A549 (cell line): ENCODE results near the gene NINL.

Source experiments
- CBX2 ChIP-seq: fragments of 200-600 bp; sonication (generic); IDR thresholded peaks from 2 replicates; pipeline ENCODE4 v1.6.1; 2016; ENCODE audit warnings: low read depth, mild to moderate bottlenecking, borderline replicate concordance
- EP300 ChIP-seq, 2 experiments: fragments of >200 bp; sonication (Bioruptor Twin); formaldehyde crosslinking; IDR thresholded peaks; 2 replicates in 1 of 2; 3 replicates in 1 of 2; pipeline ENCODE4 v1.6.1; 2016 to 2017
- ESRRA ChIP-seq: fragments of 150-350 bp; IDR thresholded peaks from 2 replicates; pipeline ENCODE4 v1.6.1; 2014; ENCODE audit warnings: mild to moderate bottlenecking, low read length, borderline replicate concordance
- USF2 ChIP-seq: fragments of 450-650 bp; IDR thresholded peaks from 2 replicates; pipeline ENCODE4 v1.6.1; 2014; ENCODE audit warnings: antibody characterized with exemption
- TF ChIP-seq, protein P1 (sequence below): fragments of >200 bp; sonication (Bioruptor Twin); formaldehyde crosslinking; IDR thresholded peaks from 3 replicates; pipeline ENCODE4 v1.5.1; 2016

DNA sequence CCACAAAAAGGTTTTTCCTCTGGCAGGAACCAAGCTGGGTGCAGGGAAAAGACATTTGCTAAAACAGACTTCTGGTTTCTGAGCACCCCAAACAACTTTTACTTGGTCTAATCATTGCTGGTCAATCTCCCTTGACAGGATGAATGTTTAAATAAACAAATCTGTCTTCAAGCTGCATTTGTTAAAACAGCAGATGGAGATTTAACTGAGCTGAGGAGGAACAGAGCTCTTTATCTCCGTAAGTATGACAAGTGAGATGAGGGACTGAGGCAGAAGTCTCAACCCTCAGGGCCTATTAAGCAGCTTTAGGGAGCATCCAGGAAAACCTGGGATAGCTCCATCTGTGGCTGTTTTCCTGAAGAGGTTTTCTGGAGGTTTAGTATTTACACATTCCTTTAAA lies 40.6 kb downstream of the NINL start:
- TF ChIP-seq, protein P1, sequence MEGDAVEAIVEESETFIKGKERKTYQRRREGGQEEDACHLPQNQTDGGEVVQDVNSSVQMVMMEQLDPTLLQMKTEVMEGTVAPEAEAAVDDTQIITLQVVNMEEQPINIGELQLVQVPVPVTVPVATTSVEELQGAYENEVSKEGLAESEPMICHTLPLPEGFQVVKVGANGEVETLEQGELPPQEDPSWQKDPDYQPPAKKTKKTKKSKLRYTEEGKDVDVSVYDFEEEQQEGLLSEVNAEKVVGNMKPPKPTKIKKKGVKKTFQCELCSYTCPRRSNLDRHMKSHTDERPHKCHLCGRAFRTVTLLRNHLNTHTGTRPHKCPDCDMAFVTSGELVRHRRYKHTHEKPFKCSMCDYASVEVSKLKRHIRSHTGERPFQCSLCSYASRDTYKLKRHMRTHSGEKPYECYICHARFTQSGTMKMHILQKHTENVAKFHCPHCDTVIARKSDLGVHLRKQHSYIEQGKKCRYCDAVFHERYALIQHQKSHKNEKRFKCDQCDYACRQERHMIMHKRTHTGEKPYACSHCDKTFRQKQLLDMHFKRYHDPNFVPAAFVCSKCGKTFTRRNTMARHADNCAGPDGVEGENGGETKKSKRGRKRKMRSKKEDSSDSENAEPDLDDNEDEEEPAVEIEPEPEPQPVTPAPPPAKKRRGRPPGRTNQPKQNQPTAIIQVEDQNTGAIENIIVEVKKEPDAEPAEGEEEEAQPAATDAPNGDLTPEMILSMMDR = no peak
- TF ChIP-seq ESRRA = no peak
- no peak for TF ChIP-seq USF2
- TF ChIP-seq EP300 (IDR thresholded peaks at IDR 0.05) = no peak
- no peak for TF ChIP-seq CBX2
